Activated T-cell treated with anti-CD3 and anti-CD28 coated beads, Interleukin-2, amount 50 U/mL, for 1 hour (primary cell): ENCODE results near the gene CHAC1.
"Not testable (repeated sequence)": the region's sequence is repeated elsewhere in the genome, so short reads cannot be mapped to it uniquely, and the experiment has no call there.

ENCODE experiments used
- DNase-seq: peaks from one replicate; pipeline ENCODE4 v3.0.0-alpha.2; 2020

The CHAC1 gene

DNA sequence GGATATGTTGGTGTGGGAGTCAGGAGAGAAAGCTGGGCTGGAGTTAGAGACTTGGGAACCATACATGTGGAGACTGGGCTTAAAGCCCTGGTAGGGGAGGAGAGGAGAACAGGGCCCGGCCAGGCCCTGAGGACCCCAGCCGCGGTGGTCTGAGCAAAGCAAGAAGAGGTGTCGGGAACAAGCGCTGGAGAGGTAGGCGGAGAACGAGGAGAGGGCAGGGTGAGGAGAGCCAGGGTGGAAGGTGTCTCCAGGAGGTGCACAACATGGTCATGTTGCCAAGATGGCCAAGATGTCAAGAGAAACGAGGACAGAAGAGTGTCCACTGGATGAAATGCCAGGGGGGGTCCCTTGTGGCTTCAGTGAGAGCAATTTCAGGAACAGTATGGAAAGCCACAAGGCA lies 5.5 kb downstream of the CHAC1 start:
- DNase-seq = no peak

- no peak for DNase-seq
Observed at GRCh38 chr15:40959331-40960141, 6.3 kb downstream of the CHAC1 start.

DNA sequence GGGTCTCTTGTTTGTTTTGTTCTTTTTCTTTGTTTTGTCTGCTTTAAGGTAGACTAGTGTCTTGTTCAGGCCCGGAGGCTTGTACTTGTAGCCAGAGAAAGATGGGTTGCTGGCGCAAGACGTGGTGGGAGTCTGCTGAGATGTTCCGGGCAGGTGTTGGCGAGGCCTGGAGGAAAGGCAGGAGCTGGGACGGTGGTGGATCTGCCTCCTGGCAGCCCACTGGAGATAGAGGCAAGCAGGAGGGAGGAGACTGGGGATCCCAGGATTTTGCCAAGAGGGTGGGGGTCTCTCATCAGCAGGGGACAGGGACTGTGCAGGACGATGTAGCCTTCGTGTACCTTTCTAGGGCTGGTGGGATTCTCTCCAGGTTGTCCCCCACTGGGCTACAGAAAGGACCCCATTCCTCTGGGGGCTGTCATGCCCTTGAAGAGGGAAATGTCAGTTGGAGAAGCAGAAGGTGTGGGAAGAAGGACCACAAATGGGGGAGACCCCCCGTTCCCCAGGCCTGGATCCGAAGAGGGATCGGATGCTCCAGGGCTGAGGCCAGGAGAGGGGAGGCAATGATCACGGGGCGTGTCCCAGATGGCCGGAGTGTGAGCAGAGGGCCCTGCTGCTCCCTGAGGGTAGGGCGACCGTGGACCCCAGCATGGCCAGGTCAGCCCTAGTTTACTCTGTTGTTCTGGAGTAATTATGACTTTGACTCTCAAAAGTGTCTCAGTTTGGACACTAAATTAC lies 7.0 kb downstream of the CHAC1 start:
- DNase-seq = no peak

GRCh38 chr15:40960925-40961324 lies 7.7 kb downstream of the CHAC1 start:
- no peak for DNase-seq

GRCh38 chr15:40961740-40962139 lies 8.5 kb downstream of the CHAC1 start:
- DNase-seq = not testable (repeated sequence)

DNA sequence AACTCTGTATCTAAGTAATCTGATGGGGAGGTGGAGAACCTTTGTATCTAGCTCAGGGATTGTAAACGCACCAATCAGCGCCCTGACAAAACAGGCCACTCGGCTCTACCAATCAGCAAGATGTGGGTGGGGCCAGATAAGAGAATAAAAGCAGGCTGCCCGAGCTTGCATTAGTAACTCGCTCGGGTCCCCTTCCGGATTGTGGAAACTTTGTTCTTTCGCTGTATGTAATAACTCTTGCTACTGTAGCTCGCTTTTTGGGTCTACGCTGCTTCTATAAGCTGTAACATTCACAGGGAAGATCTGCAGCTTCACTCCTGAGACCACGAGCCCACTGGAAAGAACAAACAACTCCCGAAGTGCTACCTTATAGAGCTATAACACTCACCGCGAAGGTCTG lies 9.0 kb downstream of the CHAC1 start:
- not testable (repeated sequence) for DNase-seq

DNA sequence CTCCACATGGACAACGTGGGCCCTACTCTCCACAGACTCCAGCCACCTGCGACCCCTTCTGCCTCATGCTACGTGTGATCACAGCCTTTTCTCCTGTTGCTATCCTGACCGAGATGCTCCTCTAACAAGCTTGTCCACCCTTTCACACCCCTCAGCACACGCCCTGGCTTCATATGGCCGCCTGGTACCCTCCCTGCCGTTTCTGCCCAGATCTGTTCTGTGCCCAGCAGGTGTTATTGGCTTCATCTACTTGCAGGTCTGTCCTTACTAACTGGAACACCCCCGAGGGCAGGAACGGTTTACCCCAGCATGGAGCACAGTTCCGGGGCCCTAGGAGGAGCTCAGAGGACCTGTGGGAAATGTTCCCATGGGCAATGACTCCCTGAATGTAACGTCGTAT lies 9.9 kb downstream of the CHAC1 start:
- no peak for DNase-seq

DNA sequence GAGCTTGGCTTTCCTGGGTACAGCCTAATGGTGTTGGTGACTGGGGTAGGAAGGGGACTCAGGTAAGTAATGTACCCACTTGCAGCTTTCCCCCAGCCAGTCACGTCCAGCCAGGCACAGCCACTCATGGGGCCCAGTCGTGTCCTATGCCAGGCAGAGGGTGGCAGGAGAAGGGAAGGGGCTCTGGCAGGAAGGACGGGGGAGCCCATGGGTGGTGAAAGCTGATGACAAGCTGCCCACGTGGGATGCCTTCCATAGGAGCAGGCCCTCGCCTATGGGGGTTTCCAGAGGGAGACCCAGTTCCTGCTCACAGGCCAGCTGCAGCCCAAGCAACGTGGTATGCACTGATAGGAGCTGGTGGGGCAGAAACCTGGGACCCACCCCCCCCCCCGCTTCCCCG lies 10.7 kb downstream of the CHAC1 start:
- no peak for DNase-seq

- no peak for DNase-seq
Observed at GRCh38 chr15:40964634-40965033, 11.4 kb downstream of the CHAC1 start.

- no peak for DNase-seq
Observed at GRCh38 chr15:40968290-40969085, 15.2 kb downstream of the CHAC1 start.

GRCh38 chr15:40969363-40969762 lies 16.1 kb downstream of the CHAC1 start:
- no peak for DNase-seq

GRCh38 chr15:40974879-40975278 lies 21.6 kb downstream of the CHAC1 start:
- no peak for DNase-seq

DNA sequence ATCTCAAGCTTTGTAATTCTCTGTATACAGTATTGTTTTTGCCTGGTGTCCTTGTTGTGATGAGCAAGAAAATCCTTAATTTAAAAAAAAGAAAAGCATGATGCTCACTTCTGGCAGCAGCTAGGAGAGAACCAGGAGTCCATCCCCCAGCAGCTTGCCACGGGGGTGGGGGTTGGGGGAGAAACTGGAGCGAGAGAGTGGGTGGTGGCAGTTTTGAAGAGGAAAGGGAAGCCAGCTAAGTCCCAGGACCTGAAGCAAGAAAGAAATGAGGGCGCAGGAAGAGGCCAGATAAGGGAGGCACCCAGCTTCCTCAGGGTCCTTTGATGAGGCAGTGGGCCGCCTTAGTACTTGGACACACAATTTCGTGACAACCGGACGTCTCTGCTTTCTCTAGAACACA lies 23.5 kb downstream of the CHAC1 start:
- no peak for DNase-seq

- DNase-seq = no peak
Observed at GRCh38 chr15:40978141-40978540, 24.9 kb downstream of the CHAC1 start.

- DNase-seq = no peak
Observed at GRCh38 chr15:40978562-40978961, 25.3 kb downstream of the CHAC1 start.

DNA sequence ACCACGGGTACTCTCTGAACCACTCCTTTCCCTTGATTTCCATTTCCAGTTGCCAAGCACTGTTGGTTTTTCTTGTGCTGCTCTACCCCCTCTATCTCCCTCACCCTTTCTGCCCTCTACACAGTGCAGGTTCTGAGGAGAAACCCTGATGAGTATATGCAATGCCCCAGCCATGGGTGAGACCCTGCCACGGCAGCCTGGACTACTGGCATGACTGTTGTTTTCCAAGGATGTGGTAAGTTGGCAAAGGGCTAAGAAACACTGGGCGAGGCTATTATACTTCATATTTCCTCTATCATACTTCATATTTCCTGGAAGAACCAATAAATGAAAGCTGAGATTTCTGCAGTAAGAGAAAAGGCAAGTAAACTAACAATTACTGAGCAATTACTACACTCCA lies 27.9 kb downstream of the CHAC1 start:
- DNase-seq = no peak

DNA sequence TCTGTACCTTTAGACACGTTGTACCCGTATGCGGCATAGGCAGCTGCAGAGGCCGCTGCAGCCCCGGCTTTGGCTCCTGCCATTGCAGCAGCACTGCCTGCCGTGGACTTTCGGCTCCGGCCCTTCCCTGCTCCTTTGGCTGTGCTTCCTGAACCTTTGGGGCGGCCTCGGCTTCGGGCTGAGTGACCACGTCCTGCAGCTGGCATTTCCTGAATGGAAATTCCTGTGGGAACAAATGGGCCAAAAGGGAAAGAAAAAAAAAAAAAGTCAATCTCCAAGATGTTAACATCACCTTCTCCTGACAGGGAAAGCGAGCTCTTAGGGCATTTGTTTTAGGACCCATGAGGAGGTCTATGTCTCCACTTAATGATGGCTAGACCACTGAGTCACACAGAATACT lies 29.6 kb downstream of the CHAC1 start:
- DNase-seq = no peak

GRCh38 chr15:40984406-40984805 lies 31.1 kb downstream of the CHAC1 start:
- no peak for DNase-seq

DNA sequence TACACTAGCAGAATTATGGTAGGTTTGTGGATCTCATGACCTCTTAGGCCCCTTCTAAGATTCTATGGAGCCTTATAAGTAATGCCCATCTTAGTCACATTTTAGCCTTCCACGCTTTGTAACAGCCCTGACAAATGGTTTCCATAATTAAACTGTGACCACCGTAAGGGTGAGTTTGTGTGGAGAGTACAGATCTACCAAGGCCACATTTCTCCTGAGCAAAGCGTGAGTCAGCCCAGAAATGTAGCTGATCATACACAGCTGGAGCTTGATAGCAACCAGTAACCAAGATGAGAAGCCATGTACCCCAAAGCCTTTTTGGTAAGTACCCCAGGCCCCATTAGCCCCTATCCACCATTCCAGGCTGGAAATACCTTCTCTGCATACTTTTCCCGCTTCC lies 31.7 kb downstream of the CHAC1 start:
- no peak for DNase-seq

DNA sequence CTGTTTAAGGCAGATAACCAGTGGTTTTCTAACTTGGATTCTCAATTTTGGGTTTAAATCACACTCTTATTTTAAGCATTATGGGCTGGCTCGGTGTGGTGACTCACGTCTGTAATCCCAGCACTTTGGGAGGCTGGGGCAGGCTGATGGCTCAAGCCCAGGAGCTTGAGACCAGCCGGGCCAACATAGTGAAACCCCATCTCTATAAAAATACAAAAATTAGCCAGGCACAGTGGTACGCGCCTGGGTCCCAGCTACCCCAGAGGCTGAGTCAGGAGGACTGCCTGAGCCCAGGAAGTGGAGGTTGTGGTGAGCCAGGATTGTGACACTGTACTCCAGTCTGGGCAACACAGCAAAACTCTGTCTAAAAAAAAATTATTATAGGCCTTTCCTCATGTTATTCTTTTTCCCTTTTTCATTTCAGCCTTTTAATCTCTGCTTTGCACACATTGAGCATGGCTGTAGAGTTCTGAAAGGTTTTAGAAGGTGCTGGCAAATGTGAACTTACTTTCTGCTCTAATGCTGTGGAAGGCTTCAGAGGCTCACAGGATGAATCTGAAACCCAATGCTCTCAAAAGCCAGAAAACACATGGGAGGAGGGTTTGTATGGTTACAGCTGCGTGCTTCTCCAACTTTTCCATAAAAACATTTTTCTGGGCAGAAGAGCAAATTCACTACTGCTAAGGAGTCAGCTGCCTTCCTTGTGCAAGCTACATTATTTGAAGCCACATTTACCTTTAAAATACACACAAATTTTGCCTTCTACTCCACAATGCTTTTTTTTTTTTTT lies 32.5 kb downstream of the CHAC1 start:
- no peak for DNase-seq

- DNase-seq = no peak
Observed at GRCh38 chr15:40986820-40987219, 33.5 kb downstream of the CHAC1 start.

DNA sequence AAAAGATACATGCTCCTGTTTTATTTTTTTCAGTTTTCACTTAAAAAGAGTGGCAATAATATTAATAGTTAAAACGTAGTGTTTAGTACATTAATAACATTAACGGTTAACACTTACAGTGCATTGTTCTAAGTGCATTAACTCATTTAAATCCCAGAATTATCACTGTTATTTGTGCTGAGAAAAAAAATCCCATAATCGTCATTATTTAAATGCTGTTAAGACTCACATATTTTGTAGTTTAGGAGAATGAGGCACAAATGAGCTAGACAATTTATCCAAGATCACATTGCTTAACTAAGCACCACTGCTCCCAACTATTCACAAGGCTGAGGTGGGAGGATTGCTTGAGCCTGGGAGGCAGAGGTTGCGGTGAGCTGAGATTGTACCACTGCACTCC lies 34.9 kb downstream of the CHAC1 start:
- no peak for DNase-seq

DNA sequence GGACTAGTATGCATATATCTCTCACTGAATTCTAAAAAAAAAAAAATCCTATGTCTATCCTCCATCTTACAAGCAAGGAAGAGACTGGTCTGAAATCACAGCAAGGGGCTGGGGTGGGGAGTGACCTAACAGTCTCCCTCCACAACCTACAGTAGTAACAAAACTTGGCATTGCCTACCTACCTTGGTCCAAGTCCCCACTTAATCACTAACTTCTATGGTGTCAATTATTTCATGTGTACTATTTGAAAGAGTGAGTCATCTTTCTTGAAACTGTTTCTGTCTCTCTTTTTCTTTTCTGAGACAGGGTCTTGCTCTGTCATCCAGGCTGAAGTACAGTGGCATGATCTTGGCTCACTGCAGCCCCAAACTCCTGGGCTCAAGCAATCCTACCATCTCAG lies 36.8 kb downstream of the CHAC1 start:
- DNase-seq = no peak
